GM21723 (cell line): ENCODE measurements around the gene RCAN1.

Experiments used
- ATAC-seq: cut with Tn5 transposase; IDR thresholded peaks from one replicate; pipeline ENCODE4 v1.9.1; 2021; ENCODE audit warnings: mild to moderate bottlenecking, moderate library complexity; ENCODE audit not compliant: unreplicated experiment

RCAN1 gene

GRCh38 chr21:34614628-34615486 is at the start of gene RCAN1:
TSS of gene RCAN1 (minus strand) at chr21:34615113. CDS start at chr21:34615011, 102 bp downstream.
- ATAC-seq = peak; percentile 97

GRCh38 chr21:34661848-34662247 is 46.9 kb upstream of the RCAN1 start:
- ATAC-seq = no peak

- no peak for ATAC-seq
These were observed 38.6 kb upstream of the RCAN1 start for GRCh38 chr21:34653522-34653921.

DNA sequence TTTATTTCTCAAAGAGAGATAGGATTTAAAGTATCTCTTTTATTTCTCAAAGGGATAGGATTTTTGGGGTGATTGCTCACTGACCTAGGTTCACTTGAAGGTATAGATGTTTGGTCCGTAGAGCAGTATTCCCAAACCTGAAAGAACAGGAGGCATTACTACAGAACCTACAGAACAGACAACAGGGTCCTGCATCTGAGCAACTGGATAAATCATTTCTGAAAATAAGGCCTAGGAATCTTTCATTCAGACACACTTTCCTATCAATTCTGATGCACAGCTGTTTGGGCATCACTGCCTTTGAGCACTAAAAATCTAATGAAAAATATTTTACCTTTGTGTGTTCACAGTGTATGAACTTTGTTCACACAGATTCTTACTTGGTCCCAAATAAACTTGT is 36.7 kb upstream of the RCAN1 start:
- no peak for ATAC-seq

- ATAC-seq = no peak
These were observed 36.0 kb upstream of the RCAN1 start for GRCh38 chr21:34650861-34651431.

- ATAC-seq = no peak
These were observed 34.5 kb upstream of the RCAN1 start for GRCh38 chr21:34649400-34649799.

DNA sequence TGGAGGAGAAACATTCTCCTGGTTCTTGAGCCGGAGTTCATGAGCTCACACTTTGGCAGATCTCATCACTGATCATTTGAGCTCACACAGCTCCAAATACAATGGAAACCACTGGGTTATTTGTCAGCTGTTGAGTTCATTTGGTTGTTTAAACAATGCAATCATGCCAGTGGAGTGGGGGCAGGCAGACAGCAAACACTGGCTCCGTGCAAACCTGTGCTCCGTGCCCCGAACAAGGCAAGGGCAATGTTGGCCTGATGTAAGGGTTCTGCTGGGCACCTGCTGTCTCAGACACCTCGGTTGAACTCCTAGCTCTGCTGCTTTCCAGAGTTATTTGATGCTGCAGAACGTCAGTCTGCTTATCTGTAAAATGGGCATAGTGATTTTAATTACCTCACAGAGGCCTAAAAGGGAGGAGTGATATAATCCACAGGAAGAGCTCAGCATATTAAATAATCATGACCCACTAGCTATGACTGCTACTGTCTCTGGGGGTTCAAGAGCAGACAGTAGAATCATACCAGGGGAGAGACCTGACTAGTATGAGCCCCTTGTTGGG is 33.9 kb upstream of the RCAN1 start:
- ATAC-seq = no peak

DNA sequence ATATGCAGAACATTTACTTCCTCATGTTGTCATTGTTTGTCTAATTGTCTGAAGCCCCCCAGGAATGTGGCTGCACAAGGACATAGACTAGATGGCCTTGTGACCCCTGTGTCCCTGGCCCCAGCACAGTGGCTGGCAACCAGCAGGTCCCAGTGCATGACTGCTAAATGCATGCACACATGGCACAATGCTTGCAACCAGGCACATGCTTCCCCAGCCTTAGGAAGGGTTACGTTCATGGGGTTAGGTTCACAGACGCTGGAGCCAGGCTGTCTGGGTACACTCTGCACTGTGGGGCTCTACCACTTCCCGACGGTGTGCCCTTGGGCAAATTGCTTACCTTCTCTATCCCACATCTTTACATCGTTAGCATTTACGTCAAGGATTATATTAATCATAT is 32.6 kb upstream of the RCAN1 start:
- no peak for ATAC-seq

DNA sequence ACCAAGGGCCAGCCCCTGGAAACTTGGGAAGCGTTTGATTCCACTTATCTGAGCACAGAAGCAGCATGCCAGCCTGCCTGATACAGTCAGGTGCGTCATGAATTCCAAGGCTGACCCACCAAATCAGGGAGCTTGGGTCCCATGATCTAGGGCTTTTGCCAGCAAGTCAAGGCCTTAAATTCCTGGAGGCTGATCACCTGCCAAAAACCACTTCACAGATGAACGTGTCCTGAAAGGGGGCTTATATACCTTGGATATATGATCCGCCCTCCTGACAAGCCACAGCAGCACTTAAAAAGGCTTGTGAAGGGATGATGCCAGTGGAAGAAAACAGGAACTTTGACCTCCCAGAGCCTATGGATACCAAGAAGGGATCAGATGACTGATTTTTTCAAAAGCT is 29.9 kb upstream of the RCAN1 start:
- no peak for ATAC-seq

DNA sequence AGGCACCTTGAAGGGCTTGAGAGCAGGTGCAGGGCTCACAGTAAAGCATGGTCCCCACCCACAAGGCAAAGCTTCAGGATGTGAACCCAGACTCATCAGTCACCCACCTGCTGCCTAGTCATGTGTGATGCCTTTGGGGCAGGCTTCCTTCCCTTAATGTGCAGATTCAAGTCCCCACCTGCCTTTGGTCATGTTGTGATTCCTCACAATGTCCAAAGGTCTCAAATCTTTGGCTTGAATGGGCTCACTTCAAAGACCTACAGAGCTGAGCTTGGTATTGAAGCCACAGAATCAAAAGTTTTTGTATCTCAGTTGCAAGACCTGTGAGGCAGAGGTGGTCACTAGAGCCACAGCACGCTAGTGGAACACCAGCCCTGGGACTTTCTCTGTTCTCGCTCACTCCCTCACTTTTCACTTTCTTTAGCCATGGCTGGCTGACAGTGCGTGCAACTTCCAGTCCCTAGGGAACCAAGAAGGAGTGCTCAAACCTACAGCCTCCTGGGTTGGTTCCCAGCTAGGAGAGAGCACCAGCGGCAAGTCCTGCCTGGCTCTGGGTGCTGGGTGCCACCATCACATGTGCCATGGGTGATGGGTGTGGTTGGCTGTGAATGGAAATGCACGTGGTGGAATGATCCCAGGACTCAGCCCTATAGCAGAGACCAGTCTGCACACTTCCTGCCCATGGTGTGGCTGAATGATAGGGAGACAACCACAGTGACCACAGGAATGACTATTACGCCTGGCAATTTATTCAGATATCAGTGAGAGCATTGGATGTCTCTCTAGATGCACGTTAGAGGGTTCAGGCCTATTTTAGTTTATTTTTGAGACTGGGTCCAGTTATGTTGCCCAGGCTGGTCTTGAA is 27.5 kb upstream of the RCAN1 start:
- ATAC-seq = peak; percentile 61

- no peak for ATAC-seq
These were observed 25.9 kb upstream of the RCAN1 start for GRCh38 chr21:34640858-34641257.

- ATAC-seq = no peak
These were observed 25.2 kb upstream of the RCAN1 start for GRCh38 chr21:34639882-34640788.

- ATAC-seq = no peak
These were observed 24.3 kb upstream of the RCAN1 start for GRCh38 chr21:34639250-34639649.

- no peak for ATAC-seq
These were observed 22.0 kb upstream of the RCAN1 start for GRCh38 chr21:34636961-34637360.

GRCh38 chr21:34635307-34635706 is 20.4 kb upstream of the RCAN1 start:
- ATAC-seq = no peak

GRCh38 chr21:34632498-34632897 is 17.6 kb upstream of the RCAN1 start:
- no peak for ATAC-seq

DNA sequence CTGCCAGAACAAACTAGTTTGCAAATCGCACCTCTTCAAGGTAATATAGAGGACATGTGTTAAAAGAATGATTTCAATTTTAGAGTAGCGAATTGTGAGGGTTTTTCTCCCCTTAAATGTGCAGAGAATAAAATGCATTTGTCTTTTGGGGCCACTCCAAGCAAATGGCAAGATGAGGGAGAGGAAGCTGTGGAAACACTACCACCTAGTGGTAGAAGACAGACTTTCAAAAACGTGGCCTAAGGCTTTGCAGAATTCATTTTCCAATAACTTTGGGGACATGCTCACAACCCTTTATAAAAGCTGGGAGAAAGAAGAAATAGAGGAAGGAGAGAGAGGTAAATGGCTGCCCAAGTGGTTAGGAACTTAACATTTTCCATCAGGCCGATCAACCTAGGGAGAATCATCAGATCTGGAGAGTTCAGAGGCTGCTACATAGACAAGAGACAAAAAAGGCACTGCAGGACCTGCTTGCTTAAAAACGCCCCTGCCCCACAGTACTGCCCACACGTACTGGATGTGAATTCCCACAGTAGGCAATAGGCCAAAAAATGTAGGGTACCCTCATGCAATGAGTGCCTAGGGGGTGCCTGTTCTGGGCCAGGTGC is 15.7 kb upstream of the RCAN1 start:
- no peak for ATAC-seq

GRCh38 chr21:34626131-34626530 is 11.2 kb upstream of the RCAN1 start:
- no peak for ATAC-seq

- ATAC-seq = no peak
These were observed 10.2 kb upstream of the RCAN1 start for GRCh38 chr21:34625030-34625593.
